GM21528 (cell line): ENCODE results near the gene C18orf63.
"Not testable (repeated sequence)": the region's sequence is repeated elsewhere in the genome, so short reads cannot be mapped to it uniquely, and the experiment has no call there.

Experiments
- ATAC-seq: cut with Tn5 transposase; IDR thresholded peaks from one replicate; pipeline ENCODE4 v1.9.1; 2021; ENCODE audit warnings: mild to moderate bottlenecking, moderate library complexity; ENCODE audit not compliant: unreplicated experiment, low FRiP score

Gene C18orf63

DNA sequence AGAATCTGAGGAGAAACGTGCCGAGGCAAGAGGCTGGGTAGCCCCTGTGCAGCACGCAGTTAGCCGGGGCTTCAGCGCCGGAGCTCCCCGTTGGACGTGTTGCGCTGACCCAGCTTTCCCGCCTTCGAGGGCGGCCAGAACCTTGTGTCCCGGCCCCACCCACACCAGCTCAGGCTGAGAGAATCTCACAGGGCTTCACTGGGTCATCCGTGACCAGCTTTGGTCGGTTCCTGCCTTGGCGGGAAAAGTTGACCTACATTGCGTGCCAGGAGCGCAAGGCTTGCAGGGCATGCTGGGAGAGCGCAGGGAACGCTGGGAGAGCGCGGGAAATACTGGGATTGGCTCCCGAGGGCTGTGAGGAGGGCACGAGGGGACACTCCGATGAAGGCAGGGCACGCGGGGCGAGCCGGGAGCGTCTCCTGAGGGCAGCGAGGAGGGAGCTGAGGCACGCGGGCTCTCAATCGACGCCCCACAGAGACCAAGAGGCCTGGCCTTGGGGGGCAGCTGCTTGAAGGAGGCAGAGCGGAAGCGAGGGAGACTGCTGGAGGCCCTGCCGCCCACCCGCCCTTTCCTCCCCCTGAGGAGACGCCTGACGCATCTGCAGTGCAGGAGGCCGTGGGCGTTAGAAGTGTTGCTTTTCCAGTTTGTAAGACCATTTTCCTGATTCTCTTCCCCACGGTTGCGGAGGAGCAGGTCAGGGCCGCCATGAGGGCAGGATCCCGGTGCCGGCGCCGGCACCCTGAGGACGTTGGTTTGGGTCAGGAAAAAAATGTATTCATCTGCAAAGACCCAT, at the start of gene C18orf63:
Gene C18orf63, plus strand, starts transcription at position 376 of the 793 bp plus-strand sequence. CDS start 2,027 bp downstream, outside the sequence.
- no peak for ATAC-seq

GRCh38 chr18:74266161-74266560, 49.5 kb upstream of the C18orf63 start:
- ATAC-seq = no peak

GRCh38 chr18:74268175-74268574, 47.5 kb upstream of the C18orf63 start:
- ATAC-seq = no peak

- ATAC-seq = no peak
Measured at GRCh38 chr18:74268933-74269620, 46.6 kb upstream of the C18orf63 start.

DNA sequence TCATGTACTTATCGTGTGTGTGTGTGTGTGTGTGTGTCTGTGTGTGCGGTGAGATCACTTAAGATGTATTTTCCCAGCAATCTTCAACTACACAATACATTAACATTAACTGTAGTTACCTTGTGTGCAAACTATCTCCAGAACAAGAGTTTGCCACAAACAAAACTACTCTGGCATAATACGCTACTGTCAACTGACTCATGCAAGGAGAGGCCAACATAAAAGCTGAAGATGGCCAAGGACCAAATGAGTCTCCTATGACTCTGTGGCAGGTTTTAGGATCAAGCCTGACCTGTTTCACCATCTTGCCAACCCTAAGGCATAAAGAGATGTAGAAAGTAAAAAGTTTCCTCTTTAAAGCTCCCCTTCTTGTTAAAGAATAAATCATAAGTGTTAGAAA, 44.0 kb upstream of the C18orf63 start:
- no peak for ATAC-seq

DNA sequence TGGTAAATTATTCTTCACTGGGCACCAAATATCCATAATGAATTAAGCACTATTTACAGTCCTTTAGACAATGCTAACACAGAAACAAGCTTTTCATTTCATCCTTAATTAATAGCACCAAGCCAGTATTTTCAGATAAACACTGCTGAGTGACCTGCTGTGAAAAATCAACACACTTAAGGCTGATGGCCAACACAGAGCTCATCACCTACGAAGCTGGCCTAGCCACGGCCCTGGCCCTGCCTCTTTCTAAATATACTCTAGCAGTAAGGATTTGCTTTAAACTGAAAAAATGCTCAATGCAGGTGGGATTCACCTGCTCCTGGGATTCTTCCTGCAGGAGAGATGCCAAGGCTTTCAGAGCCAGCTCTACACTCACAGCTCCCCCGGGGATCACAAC, 42.2 kb upstream of the C18orf63 start:
- ATAC-seq = no peak

GRCh38 chr18:74274700-74275099, 40.9 kb upstream of the C18orf63 start:
- no peak for ATAC-seq

DNA sequence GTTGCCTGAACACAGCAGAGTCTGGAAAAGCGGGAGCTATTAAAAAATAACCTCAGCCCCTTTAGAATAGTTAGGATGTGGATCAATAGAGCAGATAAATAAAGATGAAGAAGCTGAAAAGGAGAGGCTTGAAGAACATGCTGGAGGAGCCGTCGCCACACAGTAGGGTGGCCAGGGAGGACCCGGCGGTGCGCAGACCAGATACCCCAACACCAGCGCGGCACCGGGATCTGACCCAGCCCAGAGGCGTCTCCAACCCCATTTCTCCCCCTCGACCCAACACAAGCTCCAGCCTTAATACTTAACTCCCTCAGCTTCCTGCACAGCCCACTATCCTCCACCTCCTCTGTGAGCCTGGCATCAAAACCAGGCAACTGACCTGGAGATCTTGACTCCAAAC, 39.9 kb upstream of the C18orf63 start:
- ATAC-seq = no peak

GRCh38 chr18:74276609-74277008, 39.0 kb upstream of the C18orf63 start:
- no peak for ATAC-seq

DNA sequence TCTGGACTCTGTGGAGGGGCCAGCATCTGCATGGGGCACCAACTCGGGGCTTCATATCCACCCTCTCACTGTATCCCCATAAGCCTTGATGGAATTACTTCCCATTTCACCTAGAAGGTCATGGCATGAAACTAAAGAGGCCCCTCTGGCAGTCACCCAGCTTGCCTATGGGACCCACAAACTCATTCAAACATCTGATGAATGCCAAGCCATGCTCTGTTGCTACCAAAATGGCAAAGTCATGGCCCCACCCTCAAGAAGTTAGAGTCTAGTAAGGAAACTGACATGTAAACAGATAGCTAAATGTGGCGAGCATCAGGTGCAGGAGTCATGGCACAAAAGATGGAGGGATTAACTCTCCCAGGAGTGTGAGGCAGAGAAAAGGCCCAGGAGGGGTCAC, 38.3 kb upstream of the C18orf63 start:
- ATAC-seq = no peak

DNA sequence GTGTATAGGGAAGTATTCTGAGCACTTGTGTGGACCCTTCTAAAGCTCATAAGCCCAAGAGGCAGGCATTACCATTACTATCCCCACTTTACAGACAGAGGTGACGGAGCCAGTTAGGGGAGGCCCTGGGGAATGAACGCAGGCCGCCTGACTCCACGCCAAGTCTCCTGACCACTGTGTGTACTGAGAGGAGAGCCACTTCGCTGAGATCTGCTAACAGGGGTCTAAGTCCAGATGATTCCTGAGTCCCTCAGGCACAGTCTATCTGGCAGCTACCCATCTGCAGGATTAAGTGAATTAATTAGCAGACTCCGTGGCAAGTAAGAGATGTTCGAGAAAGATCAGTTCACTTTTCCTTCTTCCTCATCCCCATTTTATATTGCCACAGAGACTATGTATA, 37.6 kb upstream of the C18orf63 start:
- no peak for ATAC-seq

- no peak for ATAC-seq
Measured at GRCh38 chr18:74278983-74279382, 36.7 kb upstream of the C18orf63 start.

DNA sequence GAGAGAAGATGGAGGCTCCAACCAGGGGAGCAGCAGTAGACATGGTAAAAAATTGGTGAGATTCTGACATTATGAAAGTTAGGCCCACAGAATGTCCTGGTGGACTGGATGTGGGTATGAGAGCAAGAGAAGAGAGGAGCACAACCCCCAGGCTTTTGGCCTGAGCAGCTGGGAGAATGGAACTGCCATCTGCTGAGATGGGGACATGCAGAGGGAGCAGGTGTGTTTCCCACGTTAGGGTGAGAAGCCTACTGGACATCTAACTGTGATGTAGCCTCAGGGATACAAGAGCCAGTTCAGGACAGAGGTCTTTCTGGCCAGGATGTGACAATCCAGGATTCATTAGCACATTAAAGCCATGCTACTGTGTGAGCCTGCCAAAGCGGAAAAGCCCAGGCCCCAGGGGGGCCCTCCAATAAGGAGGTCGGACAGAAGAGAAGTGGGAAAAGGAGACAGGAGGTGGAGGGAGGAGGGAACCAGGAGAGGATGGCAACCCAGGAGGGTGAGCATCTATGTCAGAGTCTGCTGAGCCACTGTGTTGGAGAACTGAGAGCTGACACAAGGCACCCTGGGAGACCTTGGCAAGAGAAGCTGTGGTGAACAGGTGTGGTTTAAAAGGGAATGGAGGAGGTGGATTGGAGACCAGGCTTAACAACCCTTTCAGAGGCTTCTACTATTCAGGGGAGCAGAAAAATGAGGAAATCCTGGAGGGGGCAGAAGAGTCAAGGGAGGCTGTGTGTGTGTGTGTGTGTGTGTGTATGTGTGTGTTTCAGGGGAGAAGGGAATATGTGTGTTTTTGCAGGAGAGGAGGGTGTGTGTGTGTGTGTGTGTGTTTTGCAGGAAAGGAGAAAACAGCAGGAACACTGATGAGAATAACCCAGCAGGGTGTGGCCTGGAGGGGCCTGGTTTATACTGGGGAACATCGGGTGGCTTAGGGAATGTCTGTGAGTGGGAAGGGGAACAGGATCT, 34.3 kb upstream of the C18orf63 start:
- no peak for ATAC-seq

DNA sequence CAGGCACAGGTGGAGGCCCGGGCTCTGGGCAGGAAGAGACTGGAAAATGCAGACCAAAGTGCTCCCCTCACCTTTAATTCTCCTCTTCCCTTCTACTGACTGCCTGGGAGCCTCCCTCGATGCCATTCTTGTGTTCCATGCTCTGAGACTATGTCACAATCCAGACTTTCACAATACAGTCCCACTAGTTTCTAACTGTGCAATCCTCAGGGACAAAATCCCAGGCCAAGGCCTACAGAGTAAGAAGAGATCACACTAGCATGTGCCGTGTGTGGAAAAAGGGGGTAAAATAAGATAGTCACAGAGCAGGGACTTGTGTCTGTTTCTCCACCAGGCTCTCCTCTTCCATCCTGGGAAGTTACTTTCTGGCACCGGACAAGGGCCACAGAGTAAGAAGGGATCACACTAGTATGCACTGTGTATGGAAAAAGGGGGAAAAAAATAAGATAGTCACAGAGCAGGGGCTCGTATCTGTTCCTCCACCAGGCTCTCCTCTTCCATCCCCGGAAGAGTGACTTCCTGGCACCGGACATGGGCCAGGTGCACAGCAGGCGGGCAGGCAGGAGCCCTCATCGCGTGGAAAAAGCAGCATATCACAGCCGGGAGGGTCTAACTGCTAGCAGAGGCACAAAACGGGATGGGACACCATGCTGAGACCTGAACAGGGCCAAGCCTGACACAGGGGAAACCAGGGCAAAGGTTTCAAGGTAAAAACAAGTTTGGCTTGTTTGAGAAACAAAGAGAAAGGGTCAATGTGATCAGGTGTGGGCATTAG, 33.5 kb upstream of the C18orf63 start:
- no peak for ATAC-seq

- ATAC-seq = no peak
Measured at GRCh38 chr18:74282755-74283554, 32.7 kb upstream of the C18orf63 start.

DNA sequence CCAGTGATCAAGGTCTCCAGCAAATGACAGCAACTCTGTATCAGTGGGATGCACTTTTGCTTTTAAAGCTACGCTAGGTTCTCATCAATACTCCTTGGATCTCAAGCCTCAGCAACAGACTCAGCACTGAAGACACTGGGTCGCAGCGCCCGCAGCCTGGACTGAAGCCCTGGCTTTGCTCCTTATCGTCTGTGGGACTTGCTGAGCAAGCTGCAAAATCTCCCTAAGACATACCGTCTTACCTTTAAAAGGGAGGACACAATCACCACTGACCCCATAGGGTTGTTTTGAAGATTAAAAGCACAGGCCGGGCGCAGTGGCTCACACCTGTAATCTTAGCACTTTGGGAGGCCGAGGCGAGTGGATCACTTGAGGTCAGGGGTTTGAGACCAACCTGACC, 32.0 kb upstream of the C18orf63 start:
- no peak for ATAC-seq

DNA sequence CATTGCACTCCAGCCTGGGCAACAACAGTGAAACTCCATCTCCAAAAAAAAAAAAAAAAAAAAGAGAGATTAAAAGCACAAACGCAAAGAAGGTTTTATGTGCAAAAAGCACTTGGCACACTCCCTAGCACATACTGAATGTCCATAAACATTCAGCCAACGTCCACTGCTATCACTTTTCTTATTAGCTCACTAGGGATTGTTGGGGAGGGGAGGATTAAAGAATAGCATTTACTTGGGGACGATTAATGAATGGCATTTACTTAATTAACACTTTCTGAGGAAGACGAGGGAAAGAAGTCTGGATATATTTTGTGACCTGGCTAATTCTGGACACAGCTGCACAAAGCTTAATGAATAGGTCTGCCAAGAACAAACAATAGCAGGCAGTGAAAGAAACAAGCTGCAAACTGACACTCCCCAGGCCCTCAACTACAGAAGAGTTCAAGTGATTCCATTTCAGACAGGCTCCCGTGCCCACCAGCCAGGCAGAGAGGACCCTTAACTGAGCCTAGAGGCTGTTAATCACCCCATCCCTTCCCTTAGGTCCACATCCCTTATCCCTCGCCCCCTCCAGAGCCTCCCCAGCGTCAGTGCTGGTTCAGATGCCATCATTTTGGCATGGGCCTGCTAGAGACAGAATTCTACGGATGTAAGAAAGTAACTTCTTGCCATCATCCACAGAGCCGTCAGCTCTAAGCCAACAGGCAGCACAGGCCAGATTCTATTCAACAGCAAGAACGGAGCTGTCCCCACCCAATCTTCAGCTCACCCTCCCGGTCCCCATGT, 31.3 kb upstream of the C18orf63 start:
- ATAC-seq = no peak

GRCh38 chr18:74284980-74285355, 30.7 kb upstream of the C18orf63 start:
- no peak for ATAC-seq

- not testable (repeated sequence) for ATAC-seq
Measured at GRCh38 chr18:74285583-74285982, 30.1 kb upstream of the C18orf63 start.
